Measurements from ENCODE around the gene HTR6. TPM values are rescaled to one million over a fixed set of nuclear protein-coding genes. Genes with fewer than 3 reads are reported as not detected.

Gene HTR6
- total RNA-seq, 1 donor from 2014 or later, result not detected

DNA sequence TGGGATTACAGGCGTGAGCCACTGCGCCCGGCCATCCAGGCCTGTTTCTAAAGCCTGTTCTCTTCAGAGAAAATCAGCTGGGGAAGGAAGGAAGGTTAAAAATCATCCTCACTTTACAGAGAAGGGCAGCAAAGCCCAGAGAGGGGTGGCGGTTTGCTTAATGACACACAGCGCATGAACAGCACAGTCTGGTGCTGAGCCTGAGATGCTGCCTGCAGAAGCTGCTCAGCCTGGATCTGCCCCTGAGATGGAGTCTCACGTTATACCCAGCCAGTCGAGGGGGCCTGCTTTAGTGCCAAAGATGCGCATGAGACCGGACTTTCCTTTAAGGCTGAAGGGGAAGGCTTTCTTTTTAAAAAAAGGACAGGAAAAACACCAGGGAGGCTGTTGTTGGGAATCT is 21.3 kb downstream of the HTR6 start:
- no peak for DNase-seq (ENCODE audit: low read depth)
- H3K36me3 ChIP-seq (ENCODE audit: control insufficient read depth, insufficient read depth, low read length), result no peaks in the 10 kb centered on the region
- TF ChIP-seq, protein P1, sequence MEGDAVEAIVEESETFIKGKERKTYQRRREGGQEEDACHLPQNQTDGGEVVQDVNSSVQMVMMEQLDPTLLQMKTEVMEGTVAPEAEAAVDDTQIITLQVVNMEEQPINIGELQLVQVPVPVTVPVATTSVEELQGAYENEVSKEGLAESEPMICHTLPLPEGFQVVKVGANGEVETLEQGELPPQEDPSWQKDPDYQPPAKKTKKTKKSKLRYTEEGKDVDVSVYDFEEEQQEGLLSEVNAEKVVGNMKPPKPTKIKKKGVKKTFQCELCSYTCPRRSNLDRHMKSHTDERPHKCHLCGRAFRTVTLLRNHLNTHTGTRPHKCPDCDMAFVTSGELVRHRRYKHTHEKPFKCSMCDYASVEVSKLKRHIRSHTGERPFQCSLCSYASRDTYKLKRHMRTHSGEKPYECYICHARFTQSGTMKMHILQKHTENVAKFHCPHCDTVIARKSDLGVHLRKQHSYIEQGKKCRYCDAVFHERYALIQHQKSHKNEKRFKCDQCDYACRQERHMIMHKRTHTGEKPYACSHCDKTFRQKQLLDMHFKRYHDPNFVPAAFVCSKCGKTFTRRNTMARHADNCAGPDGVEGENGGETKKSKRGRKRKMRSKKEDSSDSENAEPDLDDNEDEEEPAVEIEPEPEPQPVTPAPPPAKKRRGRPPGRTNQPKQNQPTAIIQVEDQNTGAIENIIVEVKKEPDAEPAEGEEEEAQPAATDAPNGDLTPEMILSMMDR (IDR thresholded peaks at IDR 0.05; ENCODE audit: insufficient read depth, low read length, poor library complexity, severe bottlenecking), result no peak
- no peaks in the 10 kb centered on the region for H3K27me3 ChIP-seq (ENCODE audit: control insufficient read depth, insufficient read depth, low read length)
- no peak overlapping the region for H3K4me3 ChIP-seq (ENCODE audit: low read depth, low read length)

DNA sequence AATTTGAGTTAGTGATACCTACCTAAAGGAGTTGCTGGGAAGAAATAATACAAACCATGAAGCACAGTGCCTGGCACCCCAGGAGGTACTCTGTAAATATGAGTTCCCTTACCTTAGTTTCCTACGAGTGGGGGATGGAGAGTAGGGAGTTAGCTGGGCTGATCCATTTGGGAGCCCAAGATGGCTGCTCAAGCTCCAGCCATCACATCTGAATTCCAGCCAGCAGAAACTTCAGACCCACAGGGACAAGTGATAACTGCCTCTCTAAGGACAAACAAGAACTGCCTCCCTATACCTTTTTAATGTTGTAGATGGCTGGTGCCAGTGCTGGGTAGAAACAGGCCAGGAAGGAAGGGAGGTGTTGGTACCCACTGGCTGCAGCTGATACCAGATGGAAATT is 22.7 kb downstream of the HTR6 start:
- Histone ChIP-seq H3K36me3 (ENCODE audit: control insufficient read depth, insufficient read depth, low read length) (no peaks in the 10 kb centered on the region), H3K27me3 (ENCODE audit: control insufficient read depth, insufficient read depth, low read length) (no peaks in the 10 kb centered on the region), H3K4me3 (ENCODE audit: low read depth, low read length) (no peak overlapping the region)
- TF ChIP-seq, protein P1 (IDR thresholded peaks at IDR 0.05; ENCODE audit: insufficient read depth, low read length, poor library complexity, severe bottlenecking), result no peak
- no peak for DNase-seq (ENCODE audit: low read depth)

DNA sequence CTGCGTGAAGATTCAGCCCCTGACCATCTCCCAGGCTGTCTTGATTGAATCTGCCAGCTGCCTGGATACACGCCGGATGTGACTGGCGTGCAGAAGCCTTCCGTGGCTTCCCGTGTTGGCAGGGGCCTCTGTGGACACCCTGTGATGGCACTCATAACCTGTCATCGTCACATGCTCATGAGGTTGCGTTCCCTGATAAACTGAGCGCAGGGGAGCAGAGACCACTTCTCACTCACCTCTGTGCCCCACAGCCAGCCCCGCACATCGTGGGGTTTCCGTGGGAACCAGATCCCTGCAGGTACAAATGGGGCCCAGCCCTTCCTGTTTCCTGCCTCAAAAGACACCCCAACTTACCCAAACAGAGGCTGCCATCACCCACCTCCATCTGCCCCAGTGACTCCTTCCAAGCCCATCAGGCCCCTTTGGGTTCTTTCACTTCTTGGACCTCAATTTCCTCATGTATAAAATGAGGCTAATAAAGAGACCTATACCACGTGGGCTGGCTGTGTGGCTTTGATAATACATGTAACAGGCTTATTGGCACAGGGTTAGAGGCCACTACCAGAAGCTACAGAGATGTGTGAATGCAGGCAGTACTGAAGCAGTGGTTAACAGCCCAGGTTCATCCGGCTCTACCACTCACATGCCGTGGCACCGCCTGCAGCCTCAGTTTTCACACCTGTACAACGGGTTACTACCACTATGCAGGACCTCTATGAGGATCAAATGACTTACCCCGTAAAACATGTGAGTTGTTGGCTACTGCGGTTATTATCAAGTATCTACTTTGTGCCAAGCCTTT is 23.6 kb downstream of the HTR6 start:
- TF ChIP-seq, protein P1 (IDR thresholded peaks at IDR 0.05; ENCODE audit: insufficient read depth, low read length, poor library complexity, severe bottlenecking), result no peak
- no peak for DNase-seq (ENCODE audit: low read depth)
- Histone ChIP-seq H3K4me3 (ENCODE audit: low read depth, low read length) (no peak overlapping the region), H3K27me3 (ENCODE audit: control insufficient read depth, insufficient read depth, low read length) (no peaks in the 10 kb centered on the region), H3K36me3 (ENCODE audit: control insufficient read depth, insufficient read depth, low read length) (no peaks in the 10 kb centered on the region)

DNA sequence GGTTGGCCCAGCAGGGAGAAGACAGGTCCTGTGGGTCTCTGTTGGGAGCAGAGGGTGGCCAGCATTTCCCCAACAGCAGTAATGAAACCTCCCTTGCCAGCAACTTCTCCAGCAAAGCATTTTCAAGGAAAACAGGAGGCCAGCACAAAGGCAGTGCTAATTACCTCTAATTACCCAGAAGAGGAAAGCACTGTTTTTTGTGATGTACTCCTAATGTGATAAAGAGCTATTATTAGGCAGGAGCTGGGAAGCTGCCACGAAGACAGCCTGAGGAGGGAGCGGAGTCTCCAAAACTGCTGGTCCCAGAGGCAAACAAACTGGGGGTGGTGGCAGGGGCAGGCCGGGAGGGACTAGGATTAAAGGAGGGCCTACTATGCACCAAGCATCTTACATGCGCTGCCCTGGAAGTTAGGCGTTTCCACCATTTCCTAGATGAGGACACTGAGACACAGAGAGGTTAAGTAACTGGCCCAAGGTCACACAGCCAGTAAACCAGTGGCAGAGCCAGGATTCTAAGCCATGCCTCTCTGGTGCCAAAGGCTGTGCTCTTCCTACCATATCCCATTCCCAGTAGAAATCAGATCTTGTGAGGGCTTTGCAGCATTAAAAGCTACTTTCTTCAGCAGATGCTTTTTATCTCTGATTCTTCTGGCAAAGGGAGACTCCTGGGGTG is 24.5 kb downstream of the HTR6 start:
- H3K36me3 ChIP-seq (ENCODE audit: control insufficient read depth, insufficient read depth, low read length), result no peaks in the 10 kb centered on the region
- DNase-seq (ENCODE audit: low read depth), result no peak
- no peak overlapping the region for H3K4me3 ChIP-seq (ENCODE audit: low read depth, low read length)
- no peaks in the 10 kb centered on the region for H3K27me3 ChIP-seq (ENCODE audit: control insufficient read depth, insufficient read depth, low read length)
- TF ChIP-seq, protein P1 (IDR thresholded peaks at IDR 0.05; ENCODE audit: insufficient read depth, low read length, poor library complexity, severe bottlenecking), result no peak

DNA sequence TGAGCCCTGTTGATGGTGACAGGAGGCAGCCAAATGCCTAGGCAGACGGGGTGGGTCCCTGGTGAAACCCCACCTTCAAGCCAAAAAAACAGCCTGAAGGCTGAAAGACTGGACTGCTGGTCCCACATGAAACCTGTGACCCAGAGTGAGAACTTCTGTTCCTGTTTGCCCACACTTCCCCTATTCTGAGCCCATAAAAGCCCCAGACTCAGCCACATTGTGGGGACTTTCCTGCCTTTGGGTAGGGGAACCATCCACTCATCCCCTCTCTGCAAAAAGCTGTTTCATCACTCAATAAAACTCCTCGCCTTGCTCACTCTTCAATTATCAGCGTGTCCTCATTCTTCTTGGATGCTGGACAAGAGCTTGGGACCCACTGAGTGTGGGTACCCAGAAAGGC is 25.2 kb downstream of the HTR6 start:
- Histone ChIP-seq H3K36me3 (ENCODE audit: control insufficient read depth, insufficient read depth, low read length) (no peaks in the 10 kb centered on the region), H3K27me3 (ENCODE audit: control insufficient read depth, insufficient read depth, low read length) (no peaks in the 10 kb centered on the region), H3K4me3 (ENCODE audit: low read depth, low read length) (no peak overlapping the region)
- TF ChIP-seq, protein P1 (IDR thresholded peaks at IDR 0.05; ENCODE audit: insufficient read depth, low read length, poor library complexity, severe bottlenecking), result no peak
- no peak for DNase-seq (ENCODE audit: low read depth)

All from kidney epithelial cell (primary cell).